Stimulated activated naive CD8-positive, alpha-beta T cell treated with anti-CD3 and anti-CD28 coated beads, Interleukin-15, amount 100 ng/mL, for 72 hours (primary cell): ENCODE results near the gene HYCC2.
"Not testable (repeated sequence)": the region's sequence is repeated elsewhere in the genome, so short reads cannot be mapped to it uniquely, and the experiment has no call there.

ENCODE experiments used
- ATAC-seq: fragments of 150-1000 bp; cut with Tn5 transposase; 2 replicates; pipeline ENCODE4 v1.10.0; 2021; ENCODE audit warnings: mild to moderate bottlenecking, moderate library complexity
- DNase-seq, 2 donors: peaks; one replicate each; pipeline ENCODE4 v3.0.0; 2021 to 2022
- H3K27ac Mint-ChIP-seq, 2 donors: one replicate each; pipeline ENCODE4 v1.8.0; 2022; ENCODE audit warnings: mild to moderate bottlenecking in 2 of 2, mixed read lengths in 2 of 2, moderate library complexity in 2 of 2
- H3K27me3 Mint-ChIP-seq: one replicate; pipeline ENCODE4 v1.8.0; 2022; ENCODE audit warnings: mixed read lengths
- H3K4me1 Mint-ChIP-seq: one replicate; pipeline ENCODE4 v1.8.0; 2022; ENCODE audit warnings: mild to moderate bottlenecking, mixed read lengths
- H3K4me3 Mint-ChIP-seq, 2 donors: one replicate each; pipeline ENCODE4 v1.8.0; 2022; ENCODE audit warnings: mild to moderate bottlenecking in 2 of 2, mixed read lengths in 2 of 2, moderate library complexity in 1 of 2
- H3K9me3 Mint-ChIP-seq, 2 donors: one replicate each; pipeline ENCODE4 v1.8.0; 2022; ENCODE audit warnings: mixed read lengths in 2 of 2

Gene HYCC2

GRCh38 chr2:201043050-201043449, 28.4 kb downstream of the HYCC2 start:
- H3K9me3 Mint-ChIP-seq, H3K4me3 Mint-ChIP-seq, H3K4me1 Mint-ChIP-seq, H3K27me3 Mint-ChIP-seq, ATAC-seq, DNase-seq: not testable (repeated sequence)
- peak overlapping the region in 1 of 2 donors; percentile 19 for H3K27ac Mint-ChIP-seq

GRCh38 chr2:201042451-201042850, 29.0 kb downstream of the HYCC2 start:
- H3K4me1 Mint-ChIP-seq, H3K27ac Mint-ChIP-seq: not testable (repeated sequence)

GRCh38 chr2:201040867-201041628, 30.4 kb downstream of the HYCC2 start:
- Mint-ChIP-seq H3K4me3 (no peak overlapping the region), H3K27me3 (no peaks in the 10 kb centered on the region), H3K27ac (no peak overlapping the region), H3K4me1 (peaks cover 10% of the 10 kb centered on the region), H3K9me3 (no peaks in the 10 kb centered on the region)
- no peak for ATAC-seq
- no peak for DNase-seq

More at GRCh38 chr2:201042451-201042850, 29.0 kb downstream of the HYCC2 start:
- H3K4me3 Mint-ChIP-seq, H3K9me3 Mint-ChIP-seq, DNase-seq, H3K27me3 Mint-ChIP-seq: not testable (repeated sequence)
- peak; percentile 40 for ATAC-seq

- no peak overlapping the region for H3K4me3 Mint-ChIP-seq
- ATAC-seq (no peak), DNase-seq (no peak)
- no peak overlapping the region for H3K27ac Mint-ChIP-seq
- H3K4me1 Mint-ChIP-seq = peaks cover 10% of the 10 kb centered on the region
- no peaks in the 10 kb centered on the region for H3K9me3 Mint-ChIP-seq
- no peaks in the 10 kb centered on the region for H3K27me3 Mint-ChIP-seq
Observed at GRCh38 chr2:201038855-201039254, 32.6 kb downstream of the HYCC2 start.

- not testable (repeated sequence) for H3K4me3 Mint-ChIP-seq, H3K27ac Mint-ChIP-seq, DNase-seq, H3K9me3 Mint-ChIP-seq, H3K4me1 Mint-ChIP-seq, H3K27me3 Mint-ChIP-seq, ATAC-seq
Observed at GRCh38 chr2:201038361-201038760, 33.1 kb downstream of the HYCC2 start.

GRCh38 chr2:201034355-201034754, 37.1 kb downstream of the HYCC2 start:
- not testable (repeated sequence) for ATAC-seq, H3K27ac Mint-ChIP-seq, H3K4me3 Mint-ChIP-seq, H3K27me3 Mint-ChIP-seq, H3K4me1 Mint-ChIP-seq, H3K9me3 Mint-ChIP-seq, DNase-seq

- DNase-seq (no peak), ATAC-seq (no peak)
- Mint-ChIP-seq H3K9me3 (peaks cover 0 to 4% of the 10 kb centered on the region in 2 donors), H3K4me3 (no peak overlapping the region), H3K27me3 (no peaks in the 10 kb centered on the region), H3K4me1 (peaks cover 37% of the 10 kb centered on the region), H3K27ac (peak overlapping the region in 1 of 2 donors; percentile 78)
Observed at GRCh38 chr2:201024518-201024917, 47.0 kb downstream of the HYCC2 start.

- Mint-ChIP-seq H3K4me3 (no peak overlapping the region), H3K27me3 (no peaks in the 10 kb centered on the region), H3K27ac (no peak overlapping the region), H3K4me1 (peaks cover 24% of the 10 kb centered on the region), H3K9me3 (no peaks in the 10 kb centered on the region)
- ATAC-seq (peak; percentile 45), DNase-seq (no peak)
Observed at GRCh38 chr2:201021914-201022313, 49.6 kb downstream of the HYCC2 start.
